Keratinocyte (primary cell): ENCODE results near the gene PER1. TPM values are rescaled to one million over a fixed set of nuclear protein-coding genes. Genes with fewer than 3 reads are reported as not detected.

Source experiments
- DNase-seq: peaks from one replicate; pipeline ENCODE4 v3.0.0-alpha.2; 2011; ENCODE audit warnings: low read depth, missing footprints, low spot score
- FAIRE-seq: peaks from 2 replicates; lab custom pipeline; 2011; peaks lifted over from hg19 to GRCh38; lab: Jason Lieb, UNC
- H2AFZ ChIP-seq: 2 replicates; pipeline ENCODE4 v1.6.0; 2012; ENCODE audit warnings: low read length, control low read depth, inconsistent platforms; ENCODE audit not compliant: control insufficient read depth
- H3K27ac ChIP-seq: 2 replicates; pipeline ENCODE4 v1.5.1; 2011; ENCODE audit warnings: low read length; ENCODE audit not compliant: control insufficient read depth, insufficient read depth
- H3K27me3 ChIP-seq: 3 replicates; pipeline ENCODE4 v1.6.0; 2011; ENCODE audit warnings: low read length; ENCODE audit not compliant: control insufficient read depth, insufficient read depth; ENCODE audit errors: extremely low read depth
- H3K36me3 ChIP-seq, 2 experiments: 2 replicates in 1 of 2; 3 replicates in 1 of 2; pipeline ENCODE4 v1.5.1; 2011; ENCODE audit warnings: low read length in 2 of 2, mild to moderate bottlenecking in 1 of 2; ENCODE audit not compliant: control insufficient read depth in 2 of 2, insufficient read depth in 2 of 2; ENCODE audit errors: extremely low read depth in 1 of 2
- H3K4me1 ChIP-seq: 3 replicates; pipeline ENCODE4 v1.5.1; 2011; ENCODE audit warnings: low read length; ENCODE audit not compliant: control insufficient read depth, insufficient read depth; ENCODE audit errors: extremely low read depth
- H3K4me2 ChIP-seq: 3 replicates; pipeline ENCODE4 v1.6.0; 2011; ENCODE audit warnings: low read depth, low read length; ENCODE audit not compliant: control insufficient read depth, insufficient read depth; ENCODE audit errors: extremely low read depth
- H3K4me3 ChIP-seq, 3 experiments: fragments of 200-600 bp in 1 of 3; sonication (generic) in 1 of 3; 2 replicates in 2 of 3; 3 replicates in 1 of 3; pipeline ENCODE4 v1.5.1; 2011 to 2016; ENCODE audit warnings: low read length in 3 of 3, mild to moderate bottlenecking in 3 of 3, control low read depth in 2 of 3, inconsistent platforms in 1 of 3, low read depth in 1 of 3, mixed read lengths in 1 of 3, mixed run types in 1 of 3, moderate library complexity in 1 of 3; ENCODE audit not compliant: control insufficient read depth in 2 of 3, insufficient read depth in 2 of 3; ENCODE audit errors: extremely low read depth in 1 of 3
- H3K79me2 ChIP-seq: 2 replicates; pipeline ENCODE4 v1.6.0; 2012; ENCODE audit warnings: low read length; ENCODE audit not compliant: control insufficient read depth, insufficient read depth
- H3K9ac ChIP-seq: 3 replicates; pipeline ENCODE4 v1.6.0; 2011; ENCODE audit warnings: low read length; ENCODE audit not compliant: control insufficient read depth, insufficient read depth; ENCODE audit errors: extremely low read depth
- H3K9me1 ChIP-seq: 3 replicates; pipeline ENCODE4 v1.6.0; 2011; ENCODE audit warnings: low read length; ENCODE audit not compliant: control insufficient read depth, insufficient read depth; ENCODE audit errors: extremely low read depth
- H3K9me3 ChIP-seq: 2 replicates; pipeline ENCODE4 v1.5.1; 2012; ENCODE audit warnings: low read depth, low read length; ENCODE audit not compliant: control insufficient read depth
- H4K20me1 ChIP-seq: 3 replicates; pipeline ENCODE4 v1.6.0; 2011; ENCODE audit warnings: low read length; ENCODE audit not compliant: control insufficient read depth, insufficient read depth; ENCODE audit errors: extremely low read depth
- EZH2 ChIP-seq: IDR thresholded peaks from one replicate; pipeline ENCODE4 v1.6.1; 2012; ENCODE audit warnings: inconsistent platforms, mild to moderate bottlenecking, low read length, moderate library complexity
- dilution Hi-C: fragments of 300-500 bp; cut with MboI; formaldehyde crosslinking; loops from one replicate; pipeline ENCODE4 v1.7.0; 2020; ENCODE audit warnings: low sequenced_read_pairs; ENCODE audit not compliant: extremely low pct_ligation_motif_present
- polyA plus RNA-seq, 5 experiments: library from polyadenylated mRNA; depleted of rRNA in 3 of 5; stranded (reverse) in 3 of 5; stranded (forward) in 1 of 5; unstranded in 1 of 5; fragments of >200 nt; gene quantifications; 1 replicate in 1 of 5; 2 replicates in 3 of 5; 3 replicates in 1 of 5; pipeline versions ENCODE4 v1.2.1 to v1.2.3, GENCODE V29; 2011 to 2012; ENCODE audit warnings: missing spikeins in 2 of 5, low read depth in 1 of 5, low replicate concordance in 1 of 5
- TF ChIP-seq, protein P1 (sequence below), 3 experiments: IDR thresholded peaks in 1 of 3; conservative IDR thresholded peaks in 1 of 3; optimal IDR thresholded peaks in 1 of 3; 2 replicates in 2 of 3; 3 replicates in 1 of 3; pipeline versions ENCODE3 to v1.5.1; 2011; ENCODE audit warnings: low read length in 3 of 3, mild to moderate bottlenecking in 3 of 3, moderate library complexity in 2 of 3, control low read depth in 1 of 3, inconsistent platforms in 1 of 3; ENCODE audit not compliant: insufficient read depth in 2 of 3; ENCODE audit errors: extremely low read depth in 1 of 3

PER1 gene
- polyA plus RNA-seq, 1 donor (not counting 4 experiments of a cell fraction or from before 2014, with no cell fraction given): 15.1 TPM

DNA sequence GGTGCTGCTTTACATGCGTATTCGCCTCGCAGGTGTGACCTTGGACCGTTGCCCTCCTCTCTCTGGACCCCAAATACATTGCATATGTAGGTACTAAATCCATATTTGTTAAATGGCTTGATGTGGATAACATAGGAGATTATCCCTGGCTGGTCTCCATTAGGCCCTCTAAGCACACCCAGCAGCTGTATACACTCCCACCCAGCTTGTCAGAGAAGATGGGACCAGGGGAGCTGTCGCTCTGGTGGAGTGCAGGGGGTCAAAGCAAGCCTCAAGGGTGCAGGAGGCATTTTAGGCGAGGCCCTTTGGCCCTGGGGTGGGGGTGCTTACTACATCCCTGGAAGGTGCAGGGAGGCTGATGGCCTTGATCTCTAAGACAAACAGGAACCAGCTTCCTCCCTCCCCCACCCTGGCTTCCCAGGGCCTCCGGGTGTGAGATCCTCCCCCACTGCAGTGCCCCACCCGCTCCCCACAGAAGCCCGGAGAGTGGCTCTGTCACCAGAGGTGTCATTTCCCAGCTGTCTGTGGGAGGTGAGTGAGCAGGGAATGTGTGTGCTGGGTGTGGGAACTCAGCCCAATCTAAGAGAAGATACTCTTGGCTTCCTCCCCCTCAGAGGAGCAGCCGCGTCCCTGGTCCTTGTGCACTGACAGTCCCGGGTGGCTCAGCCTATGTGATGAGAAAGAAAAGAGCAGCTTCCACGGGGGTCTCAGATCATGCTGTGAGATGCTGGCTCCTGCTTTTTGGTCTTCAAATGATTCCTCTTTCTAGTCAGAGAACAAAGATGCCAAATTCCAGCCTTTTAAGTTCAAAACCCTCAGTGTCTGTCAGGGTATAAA is 12.0 kb upstream of the PER1 start:
- no peak for TF ChIP-seq EZH2
- TF ChIP-seq, protein P1, sequence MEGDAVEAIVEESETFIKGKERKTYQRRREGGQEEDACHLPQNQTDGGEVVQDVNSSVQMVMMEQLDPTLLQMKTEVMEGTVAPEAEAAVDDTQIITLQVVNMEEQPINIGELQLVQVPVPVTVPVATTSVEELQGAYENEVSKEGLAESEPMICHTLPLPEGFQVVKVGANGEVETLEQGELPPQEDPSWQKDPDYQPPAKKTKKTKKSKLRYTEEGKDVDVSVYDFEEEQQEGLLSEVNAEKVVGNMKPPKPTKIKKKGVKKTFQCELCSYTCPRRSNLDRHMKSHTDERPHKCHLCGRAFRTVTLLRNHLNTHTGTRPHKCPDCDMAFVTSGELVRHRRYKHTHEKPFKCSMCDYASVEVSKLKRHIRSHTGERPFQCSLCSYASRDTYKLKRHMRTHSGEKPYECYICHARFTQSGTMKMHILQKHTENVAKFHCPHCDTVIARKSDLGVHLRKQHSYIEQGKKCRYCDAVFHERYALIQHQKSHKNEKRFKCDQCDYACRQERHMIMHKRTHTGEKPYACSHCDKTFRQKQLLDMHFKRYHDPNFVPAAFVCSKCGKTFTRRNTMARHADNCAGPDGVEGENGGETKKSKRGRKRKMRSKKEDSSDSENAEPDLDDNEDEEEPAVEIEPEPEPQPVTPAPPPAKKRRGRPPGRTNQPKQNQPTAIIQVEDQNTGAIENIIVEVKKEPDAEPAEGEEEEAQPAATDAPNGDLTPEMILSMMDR (optimal IDR thresholded peaks at IDR 0.05 in 1 of 3, IDR thresholded peaks at IDR 0.05 in 1 of 3, conservative IDR thresholded peaks at IDR 0.05 in 1 of 3; ENCODE audit: extremely low read depth in 1 of 3, insufficient read depth in 2 of 3, low read length in 3 of 3): no peak
- Histone ChIP-seq H2AFZ (peak overlapping the region; percentile 58), H3K36me3 (peaks cover 12 to 22% of the 10 kb centered on the region in 2 experiments), H4K20me1 (no peaks in the 10 kb centered on the region), H3K9me1 (no peaks in the 10 kb centered on the region), H3K9ac (peak overlapping the region; percentile 78), H3K4me2 (peak overlapping the region; percentile 41), H3K27me3 (no peaks in the 10 kb centered on the region), H3K9me3 (no peaks in the 10 kb centered on the region), H3K4me1 (peaks cover 35% of the 10 kb centered on the region), H3K79me2 (peaks cover 18% of the 10 kb centered on the region), H3K4me3 (peak overlapping the region in 1 of 3 experiments; percentile 5), H3K27ac (peak overlapping the region; percentile 14)
- no peak for FAIRE-seq
- dilution Hi-C loops: no loop called here
- no peak for DNase-seq

DNA sequence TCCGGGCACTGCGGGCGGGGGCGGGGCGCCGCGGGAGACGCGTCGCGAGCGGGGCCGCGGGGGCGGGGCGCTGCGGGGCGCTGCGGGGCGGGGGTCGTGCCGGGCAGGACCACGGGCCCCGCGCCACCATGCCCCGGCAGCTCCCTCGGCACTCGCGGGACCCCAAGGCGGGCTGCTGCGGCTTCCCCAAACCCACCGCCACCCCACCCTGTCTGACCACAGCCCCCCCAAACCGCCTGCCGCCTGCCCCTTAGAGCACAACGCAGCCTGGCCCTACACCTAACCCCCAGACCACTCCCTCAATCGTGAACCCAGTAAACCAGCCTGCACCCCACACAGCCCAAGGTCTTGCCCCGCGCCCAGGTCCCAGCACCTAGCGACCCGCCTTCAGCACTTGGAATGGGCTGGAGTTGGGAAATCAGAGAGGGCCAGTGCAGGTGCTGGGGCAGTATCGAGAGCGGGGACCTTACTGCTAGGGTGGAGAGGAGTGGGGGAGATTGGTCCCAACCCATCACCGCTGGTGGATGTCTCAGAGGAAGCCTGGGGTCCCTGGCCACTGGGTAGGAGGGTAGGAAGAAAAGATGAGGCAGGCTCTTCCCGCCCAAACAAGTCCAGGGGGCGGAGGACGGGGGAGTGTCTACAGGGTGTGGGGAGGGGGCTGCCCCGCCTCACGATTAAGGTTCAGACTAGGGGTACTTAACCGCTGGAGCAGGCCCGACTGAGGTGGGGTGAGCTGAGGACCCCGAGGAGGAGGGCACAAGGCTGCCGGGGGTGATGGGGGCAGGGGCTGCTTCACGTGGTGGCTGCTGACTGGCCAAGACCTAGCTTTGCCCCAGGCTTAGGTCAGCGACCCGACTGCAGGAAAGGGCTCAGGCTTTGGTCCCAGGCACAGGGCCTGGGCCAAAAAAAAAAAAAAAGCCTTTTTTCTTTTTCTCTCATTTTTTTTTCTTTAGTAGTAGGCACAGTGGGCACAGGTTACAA is 11.1 kb upstream of the PER1 start:
- no peak for DNase-seq
- no peak for TF ChIP-seq EZH2
- TF ChIP-seq, protein P1 (optimal IDR thresholded peaks at IDR 0.05 in 1 of 3, IDR thresholded peaks at IDR 0.05 in 1 of 3, conservative IDR thresholded peaks at IDR 0.05 in 1 of 3; ENCODE audit: extremely low read depth in 1 of 3, insufficient read depth in 2 of 3, low read length in 3 of 3): no peak

More for the DNA sequence above, 11.1 kb upstream of the PER1 start:
- H3K79me2 ChIP-seq: peaks cover 18% of the 10 kb centered on the region
- H3K9ac ChIP-seq: peak overlapping the region; percentile 93
- dilution Hi-C loops: no loop called here
- H3K4me3 ChIP-seq: peak overlapping the region; percentile 54 to 99 (median 92)
- H3K4me1 ChIP-seq: peaks cover 39% of the 10 kb centered on the region
- H3K27me3 ChIP-seq: no peaks in the 10 kb centered on the region
- peak overlapping the region; percentile 72 for H2AFZ ChIP-seq
- no peaks in the 10 kb centered on the region for H4K20me1 ChIP-seq
- no peaks in the 10 kb centered on the region for H3K9me1 ChIP-seq
- no peak for FAIRE-seq
- peak overlapping the region; percentile 62 for H3K4me2 ChIP-seq
- H3K9me3 ChIP-seq: no peaks in the 10 kb centered on the region
- H3K27ac ChIP-seq: peak overlapping the region; percentile 58
- peaks cover 12 to 26% of the 10 kb centered on the region in 2 experiments for H3K36me3 ChIP-seq
